ENCODE measurements around the gene GTPBP1. TPM values are rescaled to one million over a fixed set of nuclear protein-coding genes. Genes with fewer than 3 reads are reported as not detected.

Gene GTPBP1
- total RNA-seq: 71.6 to 74.3 TPM (median 73.1 TPM) in 3 replicates

DNA sequence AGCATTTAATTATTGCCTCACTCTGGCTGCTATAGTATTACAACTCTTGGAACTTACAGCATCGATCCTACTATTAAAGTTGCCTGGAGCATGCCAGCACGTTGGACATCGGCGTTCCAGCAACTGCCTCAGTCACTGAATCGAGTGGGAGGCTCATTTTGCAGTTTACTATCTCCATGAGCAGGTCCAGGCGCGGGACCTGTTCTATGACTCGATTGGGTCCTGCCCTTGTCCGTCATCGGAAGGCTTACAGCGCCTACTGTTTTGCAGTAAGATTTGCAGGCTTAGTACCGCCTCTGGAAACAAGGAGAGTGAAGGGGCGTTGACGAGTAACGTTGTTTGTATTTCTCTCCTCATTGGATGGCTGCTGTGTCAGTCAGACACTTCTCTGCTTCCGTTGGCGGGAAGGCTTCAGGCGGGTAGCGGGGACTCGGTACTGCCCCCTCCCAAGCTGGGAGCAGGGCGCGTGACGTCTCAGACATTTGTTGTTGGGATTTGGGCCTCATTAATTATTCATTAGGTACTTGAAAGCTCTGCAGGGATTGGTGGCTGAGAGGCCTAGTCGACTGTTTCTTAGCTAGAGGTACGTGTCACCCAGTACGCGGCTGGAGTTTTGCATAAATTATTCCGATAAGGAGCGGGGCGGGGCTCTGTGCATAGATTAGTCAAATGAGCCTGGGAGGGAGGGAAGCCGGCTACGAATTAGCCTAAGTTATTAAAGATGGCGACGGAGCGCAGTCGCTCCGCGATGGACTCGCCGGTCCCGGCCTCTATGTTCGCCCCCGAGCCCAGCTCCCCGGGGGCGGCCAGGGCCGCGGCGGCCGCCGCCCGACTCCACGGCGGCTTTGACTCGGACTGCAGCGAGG lies at the start of gene GTPBP1:
GTPBP1 (plus strand) TSS at position 710 of the 866 bp plus-strand sequence; CDS start at position 722, 12 bp downstream.
- Mint-ChIP-seq H3K9me3 (no peaks in the 10 kb centered on the region), H3K27me3 (ENCODE audit: low read depth) (no peaks in the 10 kb centered on the region), H3K27ac (peak within 1 kb of the TSS; percentile 99), H3K4me1 (peaks cover 38% of the 10 kb centered on the region), H3K36me3 (peaks cover 2% of the 10 kb centered on the region), H3K4me3 (peak within 1 kb of the TSS; percentile 89)
- DNase-seq (ENCODE audit: low spot score in 2 of 2, unreplicated experiment in 2 of 2): peak; percentile 95 to 96
- TF ChIP-seq CTCF (IDR thresholded peaks at IDR 0.05; ENCODE audit: unreplicated experiment): no peak

GRCh38 chr22:38656256-38657044 lies 49.3 kb upstream of the GTPBP1 start, which contains the start of the genes CBY1 and FAM227A:
TSS of gene CBY1 (plus strand) at chr22:38656638. CDS start at chr22:38668055, 11,417 bp downstream.
TSS of gene FAM227A (minus strand) at chr22:38656392. CDS start at chr22:38650168, 6,224 bp downstream.
- TF ChIP-seq CTCF (IDR thresholded peaks at IDR 0.05; ENCODE audit: unreplicated experiment): no peak
- Mint-ChIP-seq H3K27me3 (ENCODE audit: low read depth) (no peaks in the 10 kb centered on the region), H3K27ac (peak within 1 kb of the TSS; percentile 99), H3K4me3 (peak within 1 kb of the TSS; percentile 96), H3K9me3 (peaks cover 4% of the 10 kb centered on the region), H3K36me3 (peaks cover 4% of the 10 kb centered on the region), H3K4me1 (peaks cover 12% of the 10 kb centered on the region)
- peak; percentile 76 to 93 for DNase-seq (ENCODE audit: low spot score in 2 of 2, unreplicated experiment in 2 of 2)

GRCh38 chr22:38657045-38657909 lies 48.5 kb upstream of the GTPBP1 start:
- H3K27me3 Mint-ChIP-seq (ENCODE audit: low read depth): no peaks in the 10 kb centered on the region

GRCh38 chr22:38674888-38675287 lies 30.9 kb upstream of the GTPBP1 start:
- Mint-ChIP-seq H3K27me3 (ENCODE audit: low read depth) (no peaks in the 10 kb centered on the region), H3K4me3 (no peak overlapping the region), H3K36me3 (peaks cover 35% of the 10 kb centered on the region), H3K4me1 (no peaks in the 10 kb centered on the region), H3K27ac (no peak overlapping the region), H3K9me3 (peaks cover 3% of the 10 kb centered on the region)
- TF ChIP-seq CTCF (IDR thresholded peaks at IDR 0.05; ENCODE audit: unreplicated experiment): no peak
- DNase-seq (ENCODE audit: low spot score in 2 of 2, unreplicated experiment in 2 of 2): no peak

More at GRCh38 chr22:38657045-38657909, 48.5 kb upstream of the GTPBP1 start:
- Mint-ChIP-seq H3K36me3 (peaks cover 7% of the 10 kb centered on the region), H3K4me1 (peaks cover 12% of the 10 kb centered on the region), H3K9me3 (peaks cover 4% of the 10 kb centered on the region), H3K27ac (peak overlapping the region; percentile 99), H3K4me3 (peak overlapping the region; percentile 96)
- TF ChIP-seq CTCF (IDR thresholded peaks at IDR 0.05; ENCODE audit: unreplicated experiment): no peak
- DNase-seq (ENCODE audit: low spot score in 2 of 2, unreplicated experiment in 2 of 2): no peak

DNA sequence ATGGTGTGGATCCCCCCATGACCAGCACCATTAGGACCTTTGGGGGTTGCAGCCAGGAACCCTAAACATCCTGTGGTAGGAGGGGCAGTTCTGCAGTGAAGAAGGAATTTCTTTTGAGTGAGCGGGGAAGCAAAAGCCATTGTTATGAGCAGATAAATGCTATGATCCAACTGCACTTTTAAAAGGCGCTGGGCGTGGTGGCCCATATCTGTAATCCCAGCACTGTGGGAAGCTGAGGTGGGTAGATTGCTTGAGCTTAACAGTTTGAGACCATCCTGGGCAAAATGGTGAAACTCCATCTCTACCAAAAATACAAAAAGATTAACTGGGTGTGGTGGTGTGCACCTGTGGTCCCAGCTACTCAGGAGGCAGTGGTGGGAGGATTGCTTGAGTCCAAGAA lies 29.9 kb upstream of the GTPBP1 start:
- H3K27ac Mint-ChIP-seq: no peak overlapping the region
- no peak overlapping the region for H3K4me3 Mint-ChIP-seq
- no peaks in the 10 kb centered on the region for H3K4me1 Mint-ChIP-seq
- peaks cover 3% of the 10 kb centered on the region for H3K9me3 Mint-ChIP-seq
- DNase-seq (ENCODE audit: low spot score in 2 of 2, unreplicated experiment in 2 of 2): no peak
- H3K36me3 Mint-ChIP-seq: peaks cover 32% of the 10 kb centered on the region
- no peak for TF ChIP-seq CTCF (IDR thresholded peaks at IDR 0.05; ENCODE audit: unreplicated experiment)
- no peaks in the 10 kb centered on the region for H3K27me3 Mint-ChIP-seq (ENCODE audit: low read depth)
